NCI-H69 (cell line): ENCODE results near the gene LONRF2.

Experiments used
- DNase-seq: peaks from one replicate; lab custom pipeline; 2025; lab: John Stamatoyannopoulos, UW

Gene LONRF2

GRCh38 chr2:100301881-100302584 is 20.3 kb downstream of the LONRF2 start:
- DNase-seq = no peak

GRCh38 chr2:100299548-100299947 is 22.8 kb downstream of the LONRF2 start:
- DNase-seq = no peak

- no peak for DNase-seq
These were observed 24.8 kb downstream of the LONRF2 start for GRCh38 chr2:100297511-100297910.

- no peak for DNase-seq
These were observed 28.2 kb downstream of the LONRF2 start for GRCh38 chr2:100294162-100294497.

GRCh38 chr2:100293341-100294161 is 28.8 kb downstream of the LONRF2 start:
- DNase-seq = no peak

GRCh38 chr2:100292022-100292580 is 30.2 kb downstream of the LONRF2 start:
- DNase-seq = peak; percentile 1

GRCh38 chr2:100291152-100291970 is 30.9 kb downstream of the LONRF2 start:
- DNase-seq = no peak

GRCh38 chr2:100290718-100291151 is 31.6 kb downstream of the LONRF2 start:
- DNase-seq = no peak

GRCh38 chr2:100289020-100289419 is 33.3 kb downstream of the LONRF2 start:
- no peak for DNase-seq

GRCh38 chr2:100286318-100286717 is 36.0 kb downstream of the LONRF2 start:
- DNase-seq = no peak

- no peak for DNase-seq
These were observed 36.6 kb downstream of the LONRF2 start for GRCh38 chr2:100285691-100286090.

- DNase-seq = no peak
These were observed 37.3 kb downstream of the LONRF2 start for GRCh38 chr2:100285011-100285410.

GRCh38 chr2:100283724-100284501 is 38.4 kb downstream of the LONRF2 start:
- no peak for DNase-seq

GRCh38 chr2:100281521-100282438 is 40.5 kb downstream of the LONRF2 start:
- DNase-seq = no peak

GRCh38 chr2:100279586-100280534 is 42.4 kb downstream of the LONRF2 start:
- no peak for DNase-seq

GRCh38 chr2:100278986-100279385 is 43.3 kb downstream of the LONRF2 start:
- no peak for DNase-seq

GRCh38 chr2:100278501-100278900 is 43.8 kb downstream of the LONRF2 start:
- DNase-seq = no peak

- no peak for DNase-seq
These were observed 44.6 kb downstream of the LONRF2 start for GRCh38 chr2:100277540-100278207.

- no peak for DNase-seq
These were observed 45.6 kb downstream of the LONRF2 start for GRCh38 chr2:100276716-100277115.
